Hepatocyte (in vitro differentiated cells): ENCODE results near the gene NTSR2.

ENCODE experiments used
- EZH2 ChIP-seq: fragments of 200-600 bp; sonication (generic); IDR thresholded peaks from 2 replicates; pipeline ENCODE4 v1.6.1; 2016; ENCODE audit warnings: antibody characterized with exemption, mild to moderate bottlenecking, borderline replicate concordance
- EZH2phosphoT487 ChIP-seq: fragments of 200-600 bp; sonication (generic); IDR thresholded peaks from one replicate; pipeline ENCODE4 v1.6.1; 2018; ENCODE audit warnings: antibody characterized with exemption, mild to moderate bottlenecking, low read depth, moderate library complexity; ENCODE audit not compliant: unreplicated experiment, severe bottlenecking
- TF ChIP-seq, protein P1 (sequence below): fragments of 200-600 bp; sonication (generic); IDR thresholded peaks from 2 replicates; pipeline ENCODE4 v1.5.1; 2016; ENCODE audit warnings: antibody characterized with exemption, mild to moderate bottlenecking; ENCODE audit not compliant: poor library complexity

DNA sequence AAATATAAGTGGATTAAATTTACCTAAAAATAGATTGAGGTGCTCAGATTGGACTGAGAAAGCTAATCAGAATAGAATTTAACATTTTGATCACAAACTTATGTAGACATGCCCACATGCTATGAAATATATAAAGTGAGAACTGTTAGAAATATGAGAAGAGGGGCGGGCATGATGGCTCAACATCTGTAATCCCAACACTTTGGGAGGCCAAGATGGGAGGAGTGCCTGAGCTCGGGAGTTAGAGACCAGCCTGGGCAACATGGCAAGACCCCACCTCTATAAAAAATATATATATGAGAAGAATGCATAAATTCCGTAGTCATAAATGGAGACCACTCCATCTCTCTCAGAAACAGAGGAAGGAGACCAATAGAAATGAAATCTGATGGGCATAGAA, 25.7 kb downstream of the NTSR2 start:
- TF ChIP-seq, protein P1, sequence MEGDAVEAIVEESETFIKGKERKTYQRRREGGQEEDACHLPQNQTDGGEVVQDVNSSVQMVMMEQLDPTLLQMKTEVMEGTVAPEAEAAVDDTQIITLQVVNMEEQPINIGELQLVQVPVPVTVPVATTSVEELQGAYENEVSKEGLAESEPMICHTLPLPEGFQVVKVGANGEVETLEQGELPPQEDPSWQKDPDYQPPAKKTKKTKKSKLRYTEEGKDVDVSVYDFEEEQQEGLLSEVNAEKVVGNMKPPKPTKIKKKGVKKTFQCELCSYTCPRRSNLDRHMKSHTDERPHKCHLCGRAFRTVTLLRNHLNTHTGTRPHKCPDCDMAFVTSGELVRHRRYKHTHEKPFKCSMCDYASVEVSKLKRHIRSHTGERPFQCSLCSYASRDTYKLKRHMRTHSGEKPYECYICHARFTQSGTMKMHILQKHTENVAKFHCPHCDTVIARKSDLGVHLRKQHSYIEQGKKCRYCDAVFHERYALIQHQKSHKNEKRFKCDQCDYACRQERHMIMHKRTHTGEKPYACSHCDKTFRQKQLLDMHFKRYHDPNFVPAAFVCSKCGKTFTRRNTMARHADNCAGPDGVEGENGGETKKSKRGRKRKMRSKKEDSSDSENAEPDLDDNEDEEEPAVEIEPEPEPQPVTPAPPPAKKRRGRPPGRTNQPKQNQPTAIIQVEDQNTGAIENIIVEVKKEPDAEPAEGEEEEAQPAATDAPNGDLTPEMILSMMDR, result no peak
- TF ChIP-seq EZH2, result no peak
- TF ChIP-seq EZH2phosphoT487, result no peak
